GM10266 (cell line): ENCODE results near the gene STOML3.

Experiments
- DNase-seq: peaks from one replicate; pipeline ENCODE4 v3.0.0; 2012; ENCODE audit errors: extremely low spot score
- CTCF ChIP-seq: IDR thresholded peaks from 2 replicates; pipeline ENCODE4 v1.5.1; 2012; ENCODE audit warnings: mild to moderate bottlenecking, low read depth; ENCODE audit not compliant: control insufficient read depth, insufficient read depth; ENCODE audit errors: missing control alignments

Gene STOML3

DNA sequence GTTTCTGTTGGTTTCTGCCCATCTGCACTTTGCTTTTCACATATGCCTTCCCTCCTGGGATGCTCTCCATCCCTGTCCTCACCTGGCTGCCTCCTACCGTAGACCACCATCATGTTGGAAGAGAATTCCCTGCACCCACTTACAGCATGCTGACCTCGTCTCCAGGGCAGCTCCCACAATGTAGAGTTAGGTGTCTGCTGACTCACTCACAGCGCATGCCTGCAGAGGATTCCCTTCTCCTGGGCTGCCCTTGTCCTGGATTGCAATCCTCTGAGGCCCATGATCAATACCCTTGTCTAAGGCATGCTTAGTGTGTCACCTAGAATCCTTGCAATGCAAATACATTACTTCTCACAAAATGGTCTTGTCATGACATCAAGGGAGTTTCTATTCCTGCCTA lies 43.6 kb downstream of the STOML3 start:
- no peak for DNase-seq
- no peak for TF ChIP-seq CTCF

DNA sequence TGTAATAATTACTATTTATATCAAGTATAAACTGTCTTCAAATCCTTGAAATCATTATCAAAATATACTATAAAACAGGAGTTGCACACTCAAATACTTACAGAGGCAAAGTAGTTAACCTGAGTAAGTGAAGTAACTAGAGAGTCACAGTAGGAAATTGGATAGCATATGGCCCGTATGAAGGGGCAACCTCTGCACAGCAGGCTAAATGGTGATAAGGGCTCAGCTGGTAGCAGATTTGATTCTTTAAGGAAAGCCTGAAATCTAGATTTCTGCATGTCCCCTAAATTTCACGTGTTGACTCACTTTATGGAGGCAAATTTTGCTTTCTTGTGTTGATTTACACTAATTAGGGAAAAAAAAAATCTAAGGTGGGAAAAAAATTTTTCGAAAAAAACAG lies 46.4 kb downstream of the STOML3 start:
- DNase-seq = no peak

DNA sequence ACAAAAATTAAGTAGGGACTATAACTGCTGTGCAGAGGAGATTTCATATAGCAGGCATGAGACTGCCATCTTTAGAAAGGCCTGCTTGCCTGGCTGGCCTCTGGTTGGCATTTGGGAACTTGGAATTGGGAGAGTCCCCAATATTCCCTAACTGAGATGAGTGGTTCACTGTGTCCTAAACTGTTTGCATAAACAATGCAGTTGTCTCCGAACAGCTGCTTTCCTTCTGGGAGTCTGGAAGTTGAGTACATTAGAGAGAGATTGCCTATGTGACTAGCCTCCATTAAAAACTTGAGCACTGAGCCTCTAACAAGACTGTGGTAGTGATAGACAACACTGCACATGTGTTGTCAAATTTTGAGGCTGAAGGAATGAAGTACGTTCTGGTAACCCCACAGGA lies 47.4 kb downstream of the STOML3 start:
- no peak for DNase-seq
- TF ChIP-seq CTCF = no peak

More for the DNA sequence above, 46.4 kb downstream of the STOML3 start:
- TF ChIP-seq CTCF = no peak

- no peak for TF ChIP-seq CTCF
- DNase-seq = no peak
These were observed 49.2 kb downstream of the STOML3 start for GRCh38 chr13:38941353-38941945.

GRCh38 chr13:38933786-38934185 lies 56.8 kb downstream of the STOML3 start:
- DNase-seq = no peak
- no peak for TF ChIP-seq CTCF

DNA sequence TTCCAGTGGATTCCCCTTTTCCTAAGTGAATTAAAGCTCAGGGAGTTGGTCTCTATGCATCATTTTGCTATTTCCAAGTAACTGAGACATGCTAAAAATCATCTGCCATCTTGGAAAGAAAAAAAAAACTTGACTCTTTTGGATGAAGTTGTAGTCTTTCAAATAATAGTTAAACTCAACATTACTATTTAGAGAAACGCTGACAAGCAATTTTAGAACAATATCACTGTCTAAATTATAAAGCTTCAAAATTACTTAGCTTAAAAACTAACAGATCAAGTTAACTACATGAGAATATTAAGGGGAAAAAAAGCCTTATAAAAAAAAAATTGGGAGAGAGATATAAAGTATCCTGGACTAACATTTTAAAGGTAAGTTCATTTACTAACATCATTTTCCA lies 68.5 kb downstream of the STOML3 start:
- TF ChIP-seq CTCF = no peak
- DNase-seq = no peak

- no peak for TF ChIP-seq CTCF
These were observed 69.5 kb downstream of the STOML3 start for GRCh38 chr13:38921081-38921480.

More at GRCh38 chr13:38921081-38921480, 69.5 kb downstream of the STOML3 start:
- no peak for DNase-seq
